Neural cell (in vitro differentiated cells): ENCODE data around the gene SRCAP. TPM values are rescaled to one million over a fixed set of nuclear protein-coding genes. Genes with fewer than 3 reads are reported as not detected.

Experiments used
- H2AFZ ChIP-seq: fragments of 200-600, 300-800 bp; sonication (generic), shearing (Covaris generic); 2 replicates; pipeline ENCODE4 v1.6.0; 2014; ENCODE audit warnings: low read depth, mild to moderate bottlenecking, antibody characterized with exemption, low read length, moderate library complexity
- H3F3A ChIP-seq: fragments of 200-600 bp; shearing (Covaris generic); 2 replicates; pipeline ENCODE4 v1.6.1; 2016; ENCODE audit warnings: mild to moderate bottlenecking, moderate library complexity, mixed read lengths, antibody characterized with exemption, low read length; ENCODE audit not compliant: insufficient read depth, poor library complexity, severe bottlenecking
- H3K27ac ChIP-seq: fragments of 200-600, 300-800 bp; sonication (generic), shearing (Covaris generic); 2 replicates; pipeline ENCODE4 v1.5.1; 2014; ENCODE audit warnings: mild to moderate bottlenecking, low read length, moderate library complexity
- H3K27me3 ChIP-seq: fragments of 300-800, 200-600 bp; sonication (generic), shearing (Covaris generic); 2 replicates; pipeline ENCODE4 v1.6.0; 2014; ENCODE audit warnings: mild to moderate bottlenecking, low read depth, low read length, moderate library complexity; ENCODE audit not compliant: insufficient read depth
- H3K36me3 ChIP-seq: fragments of 300-800, 200-600 bp; sonication (generic), shearing (Covaris generic); 2 replicates; pipeline ENCODE4 v1.5.1; 2014; ENCODE audit warnings: mild to moderate bottlenecking, antibody characterized with exemption, low read length, moderate library complexity; ENCODE audit not compliant: insufficient read depth
- H3K4me2 ChIP-seq: fragments of 300-800, 200-600 bp; sonication (generic), shearing (Covaris generic); 2 replicates; pipeline ENCODE4 v1.6.0; 2014; ENCODE audit warnings: mild to moderate bottlenecking, low read length
- H3K4me3 ChIP-seq: fragments of 300-800, 200-600 bp; sonication (generic), shearing (Covaris generic); 2 replicates; pipeline ENCODE4 v1.5.1; 2014; ENCODE audit warnings: mild to moderate bottlenecking, low read length, moderate library complexity
- H3K79me2 ChIP-seq: fragments of 200-600 bp; shearing (Covaris generic); replicated peaks from 2 replicates; pipeline ENCODE4 v1.6.0; 2014; ENCODE audit warnings: mild to moderate bottlenecking, low read length, moderate library complexity; ENCODE audit not compliant: insufficient read depth
- H3K9ac ChIP-seq: fragments of 300-800, 200-600 bp; sonication (generic), shearing (Covaris generic); 2 replicates; pipeline ENCODE4 v1.6.1; 2016; ENCODE audit warnings: mild to moderate bottlenecking, low read length, mixed read lengths
- H3K9me2 ChIP-seq: fragments of 200-600 bp; shearing (Covaris generic); 2 replicates; pipeline ENCODE4 v1.6.1; 2016; ENCODE audit warnings: mild to moderate bottlenecking, low read length, mixed read lengths; ENCODE audit not compliant: insufficient read depth
- H3K9me3 ChIP-seq: fragments of 200-600, 300-800 bp; sonication (generic), shearing (Covaris generic); 2 replicates; pipeline ENCODE4 v1.6.1; 2016; ENCODE audit warnings: mild to moderate bottlenecking, mixed run types, low read length, moderate library complexity, mixed read lengths
- H4K20me1 ChIP-seq: fragments of 200-600 bp; shearing (Covaris generic); 2 replicates; pipeline ENCODE4 v1.6.1; 2016; ENCODE audit warnings: mild to moderate bottlenecking, mixed run types; ENCODE audit not compliant: insufficient read depth
- EP300 ChIP-seq: fragments of 450-650 bp; conservative IDR thresholded peaks from 2 replicates; pipeline ENCODE4 v1.6.1; 2014; ENCODE audit warnings: antibody characterized with exemption, mild to moderate bottlenecking, moderate library complexity; ENCODE audit not compliant: poor library complexity, severe bottlenecking
- EZH2 ChIP-seq: fragments of 200-600, 300-800 bp; shearing (Covaris generic), sonication (generic); IDR thresholded peaks from 2 replicates; pipeline ENCODE4 v1.6.1; 2014; ENCODE audit warnings: antibody characterized with exemption, low read length, borderline replicate concordance, mild to moderate bottlenecking; ENCODE audit not compliant: insufficient read depth, poor library complexity, severe bottlenecking
- MXI1 ChIP-seq: fragments of 450-650 bp; conservative IDR thresholded peaks from 2 replicates; pipeline ENCODE4 v1.6.1; 2014; ENCODE audit warnings: antibody characterized with exemption, mild to moderate bottlenecking; ENCODE audit not compliant: poor library complexity, severe bottlenecking
- POLR2AphosphoS5 ChIP-seq: IDR thresholded peaks from 2 replicates; pipeline ENCODE4 v1.6.1; 2012
- RAD21 ChIP-seq: fragments of 450-650 bp; conservative IDR thresholded peaks from 2 replicates; pipeline ENCODE4 v1.6.1; 2014; ENCODE audit warnings: antibody characterized with exemption, mild to moderate bottlenecking, moderate library complexity
- REST ChIP-seq: IDR thresholded peaks from 2 replicates; pipeline ENCODE4 v1.6.1; 2012; ENCODE audit warnings: borderline replicate concordance
- SMC3 ChIP-seq: fragments of 450-650 bp; conservative IDR thresholded peaks from 2 replicates; pipeline ENCODE4 v1.6.1; 2014; ENCODE audit warnings: antibody characterized with exemption, mild to moderate bottlenecking, moderate library complexity; ENCODE audit not compliant: poor library complexity
- TAF1 ChIP-seq: IDR thresholded peaks from 2 replicates; pipeline ENCODE4 v1.6.1; 2012; ENCODE audit warnings: low read depth
- polyA plus RNA-seq: library from polyadenylated mRNA; depleted of rRNA; stranded (reverse); fragments of >200 nt; gene quantifications from 2 replicates; pipeline ENCODE4 v1.2.3, GENCODE V29; 2014
- TF ChIP-seq, protein P1 (sequence below): fragments of 450-650 bp; IDR thresholded peaks from 2 replicates; pipeline ENCODE4 v1.5.1; 2014; ENCODE audit warnings: antibody characterized with exemption, mild to moderate bottlenecking, moderate library complexity; ENCODE audit not compliant: poor library complexity, severe bottlenecking

SRCAP gene
- polyA plus RNA-seq, 1 donor from 2014 or later, result 0.76 TPM

DNA sequence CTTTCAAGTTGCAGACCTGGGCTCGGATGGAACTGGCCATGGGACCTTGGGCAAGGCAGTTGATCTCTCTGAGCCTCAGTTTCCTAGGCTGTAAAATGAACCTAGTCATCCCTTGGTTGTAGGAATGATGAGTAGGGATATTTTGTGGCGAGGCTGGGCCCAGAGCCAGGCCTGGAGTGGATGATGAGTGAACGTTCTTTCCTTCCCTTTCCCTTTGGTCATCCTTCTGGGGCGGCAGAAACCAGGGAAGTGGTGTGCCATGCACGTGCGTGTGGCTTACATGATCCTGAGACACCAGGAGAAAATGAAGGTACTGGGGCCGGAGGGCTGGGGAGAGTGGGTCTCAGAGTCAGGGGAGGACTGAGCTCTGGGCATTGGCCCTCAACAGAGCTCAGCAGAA lies 32.3 kb upstream of the SRCAP start:
- H3K9ac ChIP-seq, result no peak overlapping the region
- no peak overlapping the region for H2AFZ ChIP-seq
- no peak overlapping the region for H3K4me3 ChIP-seq
- no peak overlapping the region for H3K4me2 ChIP-seq
- H3K9me2 ChIP-seq, result no peaks in the 10 kb centered on the region
- H3K79me2 ChIP-seq, result peaks cover 18% of the 10 kb centered on the region
- H3K36me3 ChIP-seq, result peaks cover 8% of the 10 kb centered on the region
- no peaks in the 10 kb centered on the region for H3F3A ChIP-seq
- no peak for TF ChIP-seq TAF1
- no peak for TF ChIP-seq SMC3
- no peak for TF ChIP-seq MXI1
- TF ChIP-seq, protein P1, sequence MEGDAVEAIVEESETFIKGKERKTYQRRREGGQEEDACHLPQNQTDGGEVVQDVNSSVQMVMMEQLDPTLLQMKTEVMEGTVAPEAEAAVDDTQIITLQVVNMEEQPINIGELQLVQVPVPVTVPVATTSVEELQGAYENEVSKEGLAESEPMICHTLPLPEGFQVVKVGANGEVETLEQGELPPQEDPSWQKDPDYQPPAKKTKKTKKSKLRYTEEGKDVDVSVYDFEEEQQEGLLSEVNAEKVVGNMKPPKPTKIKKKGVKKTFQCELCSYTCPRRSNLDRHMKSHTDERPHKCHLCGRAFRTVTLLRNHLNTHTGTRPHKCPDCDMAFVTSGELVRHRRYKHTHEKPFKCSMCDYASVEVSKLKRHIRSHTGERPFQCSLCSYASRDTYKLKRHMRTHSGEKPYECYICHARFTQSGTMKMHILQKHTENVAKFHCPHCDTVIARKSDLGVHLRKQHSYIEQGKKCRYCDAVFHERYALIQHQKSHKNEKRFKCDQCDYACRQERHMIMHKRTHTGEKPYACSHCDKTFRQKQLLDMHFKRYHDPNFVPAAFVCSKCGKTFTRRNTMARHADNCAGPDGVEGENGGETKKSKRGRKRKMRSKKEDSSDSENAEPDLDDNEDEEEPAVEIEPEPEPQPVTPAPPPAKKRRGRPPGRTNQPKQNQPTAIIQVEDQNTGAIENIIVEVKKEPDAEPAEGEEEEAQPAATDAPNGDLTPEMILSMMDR, result no peak
- no peak for TF ChIP-seq EZH2
- no peak for TF ChIP-seq EP300
- TF ChIP-seq POLR2AphosphoS5, result no peak
- TF ChIP-seq RAD21, result no peak
- no peak for TF ChIP-seq REST
- no peaks in the 10 kb centered on the region for H3K27me3 ChIP-seq
- no peak overlapping the region for H3K27ac ChIP-seq
- no peaks in the 10 kb centered on the region for H3K9me3 ChIP-seq
- H4K20me1 ChIP-seq, result no peaks in the 10 kb centered on the region

DNA sequence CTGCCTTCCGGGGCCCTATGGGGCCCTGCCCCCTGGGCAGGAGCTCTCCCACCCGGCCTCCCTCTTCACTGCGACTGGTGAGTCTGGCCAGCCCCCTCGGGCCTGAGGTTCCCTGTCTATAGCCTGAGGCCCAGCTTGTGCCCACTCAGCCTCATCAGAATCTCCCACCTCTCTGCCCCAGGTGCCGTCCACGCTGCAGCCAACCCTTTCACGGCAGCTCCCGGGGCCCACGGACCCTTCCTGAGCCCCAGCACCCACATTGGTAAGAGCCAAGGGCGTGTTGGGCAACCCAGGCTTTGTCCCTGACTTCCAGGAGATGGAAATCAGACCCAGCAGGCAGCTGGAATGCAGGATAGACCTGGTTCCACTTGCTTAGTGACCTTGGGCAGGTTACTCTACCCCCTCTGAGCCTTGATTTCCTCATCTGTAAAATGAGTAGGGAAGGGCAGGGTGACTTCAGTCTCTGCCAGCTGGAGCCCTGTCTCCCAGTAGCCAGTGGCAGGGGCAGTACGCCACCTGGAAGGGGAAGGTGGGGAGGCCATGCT lies 31.5 kb upstream of the SRCAP start:
- H3K36me3 ChIP-seq, result peaks cover 8% of the 10 kb centered on the region
- H2AFZ ChIP-seq, result no peak overlapping the region
- peaks cover 11% of the 10 kb centered on the region for H3K79me2 ChIP-seq
- H3K9ac ChIP-seq, result no peak overlapping the region
- no peak overlapping the region for H3K4me3 ChIP-seq
- H3K9me2 ChIP-seq, result no peaks in the 10 kb centered on the region
- H3K4me2 ChIP-seq, result no peak overlapping the region
- no peaks in the 10 kb centered on the region for H3K27me3 ChIP-seq
- H3F3A ChIP-seq, result no peaks in the 10 kb centered on the region
- no peak overlapping the region for H3K27ac ChIP-seq
- H4K20me1 ChIP-seq, result no peaks in the 10 kb centered on the region
- H3K9me3 ChIP-seq, result no peaks in the 10 kb centered on the region
- TF ChIP-seq EZH2 (no peak), RAD21 (no peak), MXI1 (no peak), REST (no peak), TAF1 (no peak), EP300 (no peak), POLR2AphosphoS5 (no peak), SMC3 (no peak)
- TF ChIP-seq, protein P1, result no peak
